Subcutaneous adipose tissue (tissue), 4 donors: ENCODE data around the gene LY6G5B. TPM values are rescaled to one million over a fixed set of nuclear protein-coding genes. Genes with fewer than 3 reads are reported as not detected.

Experiments used
- CTCF ChIP-seq: fragments of 450-650 bp; IDR thresholded peaks from one replicate; pipeline ENCODE4 v1.5.1; 2016; ENCODE audit warnings: low read depth, mild to moderate bottlenecking, control low read depth, antibody characterized with exemption, moderate library complexity
- total RNA-seq, 4 donors: library from RNA; depleted of rRNA; stranded (reverse); fragments of >200 nt; gene quantifications; one replicate each; pipeline ENCODE4 v1.1.0, GENCODE V29; 2016

The LY6G5B gene
- total RNA-seq, 4 donors from 2014 or later: 4.4 to 19.2 (median 6.5) TPM

GRCh38 chr6:31627690-31628287 is 42.0 kb upstream of the LY6G5B start:
- TF ChIP-seq CTCF: no peak

- no peak for TF ChIP-seq CTCF
These were observed 40.8 kb upstream of the LY6G5B start for GRCh38 chr6:31629014-31629413.

GRCh38 chr6:31630177-31630934 is 39.4 kb upstream of the LY6G5B start:
- TF ChIP-seq CTCF: no peak

GRCh38 chr6:31631209-31631608 is 38.6 kb upstream of the LY6G5B start:
- no peak for TF ChIP-seq CTCF

GRCh38 chr6:31631681-31632278 is 38.0 kb upstream of the LY6G5B start:
- TF ChIP-seq CTCF: no peak

- TF ChIP-seq CTCF: no peak
These were observed 37.4 kb upstream of the LY6G5B start for GRCh38 chr6:31632279-31632946.

GRCh38 chr6:31633447-31633846 is 36.3 kb upstream of the LY6G5B start:
- no peak for TF ChIP-seq CTCF
